GM23338 (cell line): ENCODE results near the gene CASP10. TPM values are rescaled to one million over a fixed set of nuclear protein-coding genes. Genes with fewer than 3 reads are reported as not detected.

Experiments
- ATAC-seq: fragments of 200-7000 bp; cut with Tn5 transposase; 3 replicates; pipeline ENCODE4 v1.9.1; 2020
- DNase-seq: peaks from one replicate; pipeline ENCODE4 v3.0.0-alpha.2; 2015; ENCODE audit warnings: low spot score
- H2AFZ ChIP-seq: fragments of 200-600 bp; sonication (generic); 2 replicates; pipeline ENCODE4 v1.8.0; 2016; ENCODE audit warnings: antibody characterized with exemption, mild to moderate bottlenecking, moderate library complexity
- H3F3A ChIP-seq: fragments of 200-600 bp; sonication (generic); replicated peaks from 2 replicates; pipeline ENCODE4 v1.8.0; 2017; ENCODE audit warnings: antibody characterized with exemption, mixed run types, low read depth
- H3K27ac ChIP-seq: fragments of 200-600 bp; sonication (generic); 2 replicates; pipeline ENCODE4 v1.6.1; 2016; ENCODE audit warnings: low read depth
- H3K27me3 ChIP-seq: fragments of 200-600 bp; sonication (generic); 2 replicates; pipeline ENCODE4 v1.8.0; 2016; ENCODE audit warnings: mild to moderate bottlenecking, mixed run types, moderate library complexity; ENCODE audit not compliant: insufficient read depth
- H3K36me3 ChIP-seq: fragments of 200-600 bp; sonication (generic); 2 replicates; pipeline ENCODE4 v1.8.0; 2016; ENCODE audit warnings: mild to moderate bottlenecking; ENCODE audit not compliant: insufficient read depth
- H3K4me1 ChIP-seq: fragments of 200-600 bp; sonication (generic); 2 replicates; pipeline ENCODE4 v1.8.0; 2016; ENCODE audit warnings: mild to moderate bottlenecking, moderate library complexity; ENCODE audit not compliant: insufficient read depth
- H3K4me2 ChIP-seq: fragments of 200-600 bp; sonication (generic); 2 replicates; pipeline ENCODE4 v1.7.1; 2017; ENCODE audit warnings: mixed run types
- H3K4me3 ChIP-seq: fragments of 200-600 bp; sonication (generic); 2 replicates; pipeline ENCODE4 v1.6.1; 2016; ENCODE audit warnings: mixed run types
- H3K79me2 ChIP-seq: fragments of 200-600 bp; sonication (generic); replicated peaks from 2 replicates; pipeline ENCODE4 v1.8.0; 2017; ENCODE audit warnings: mild to moderate bottlenecking; ENCODE audit not compliant: insufficient read depth
- H3K9me2 ChIP-seq: fragments of 200-600 bp; sonication (generic); 2 replicates; pipeline ENCODE4 v1.8.0; 2017; ENCODE audit not compliant: insufficient read depth
- H4K20me1 ChIP-seq: fragments of 200-600 bp; sonication (generic); replicated peaks from 2 replicates; pipeline ENCODE4 v1.8.0; 2017; ENCODE audit warnings: mild to moderate bottlenecking; ENCODE audit not compliant: insufficient read depth
- H3K27ac Mint-ChIP-seq: 2 replicates; pipeline ENCODE4 v1.8.0; 2020; ENCODE audit warnings: inconsistent platforms, mild to moderate bottlenecking, moderate library complexity, mixed read lengths
- H3K27me3 Mint-ChIP-seq: 3 replicates; pipeline ENCODE4 v1.8.0; 2022; ENCODE audit warnings: low read depth, mild to moderate bottlenecking, moderate library complexity, mixed read lengths, inconsistent platforms; ENCODE audit not compliant: insufficient read depth, poor library complexity
- H3K36me3 Mint-ChIP-seq: 3 replicates; pipeline ENCODE4 v1.8.0; 2021; ENCODE audit warnings: low read depth, mild to moderate bottlenecking, inconsistent platforms, moderate library complexity, mixed read lengths
- H3K4me1 Mint-ChIP-seq: 3 replicates; pipeline ENCODE4 v1.8.0; 2020; ENCODE audit warnings: mild to moderate bottlenecking, inconsistent platforms, mixed read lengths
- H3K4me3 Mint-ChIP-seq: 3 replicates; pipeline ENCODE4 v1.8.0; 2021; ENCODE audit warnings: moderate library complexity, mild to moderate bottlenecking, inconsistent platforms, mixed read lengths
- H3K9me3 Mint-ChIP-seq: 3 replicates; pipeline ENCODE4 v1.8.0; 2020; ENCODE audit warnings: moderate library complexity, mild to moderate bottlenecking, inconsistent platforms, mixed read lengths
- CREB1 ChIP-seq: fragments of 250-450 bp; sonication (Bioruptor Pico); IDR thresholded peaks from 2 replicates; pipeline ENCODE4 v1.5.0; 2020; ENCODE audit warnings: low read depth, mild to moderate bottlenecking, moderate library complexity
- CTCF ChIP-seq, 2 experiments: fragments of 200-600 bp in 1 of 2; sonication (generic) in 1 of 2; conservative IDR thresholded peaks; 2 replicates each; pipeline versions ENCODE4 v1.5.1 to v1.6.1; 2016 to 2017; ENCODE audit warnings: antibody characterized with exemption in 2 of 2, low read depth in 2 of 2, mild to moderate bottlenecking in 2 of 2, moderate library complexity in 1 of 2
- EZH2 ChIP-seq: fragments of 200-600 bp; sonication (generic); IDR thresholded peaks from one replicate; pipeline ENCODE4 v1.8.0; 2017; ENCODE audit warnings: antibody characterized with exemption, mild to moderate bottlenecking, low read depth; ENCODE audit not compliant: unreplicated experiment
- EZH2phosphoT487 ChIP-seq: fragments of 200-600 bp; sonication (generic); IDR thresholded peaks from one replicate; pipeline ENCODE4 v1.8.1; 2018; ENCODE audit warnings: antibody characterized with exemption; ENCODE audit not compliant: unreplicated experiment
- JUNB ChIP-seq: IDR thresholded peaks from one replicate; pipeline ENCODE4 v1.6.1; 2016; ENCODE audit warnings: antibody characterized with exemption; ENCODE audit not compliant: unreplicated experiment
- NANOG ChIP-seq: IDR thresholded peaks from 2 replicates; pipeline ENCODE4 v1.6.1; 2016; ENCODE audit warnings: antibody characterized with exemption, borderline replicate concordance
- POLR2AphosphoS5 ChIP-seq: IDR thresholded peaks from 2 replicates; pipeline ENCODE4 v1.6.1; 2016; ENCODE audit warnings: antibody characterized with exemption, low read depth
- REST ChIP-seq: IDR thresholded peaks from one replicate; pipeline ENCODE4 v1.6.1; 2018; ENCODE audit warnings: antibody characterized with exemption; ENCODE audit not compliant: unreplicated experiment
- STAT1 ChIP-seq: IDR thresholded peaks from one replicate; pipeline ENCODE4 v1.6.1; 2016; ENCODE audit warnings: antibody characterized with exemption; ENCODE audit not compliant: unreplicated experiment
- ZNF114 ChIP-seq: fragments of 250-450 bp; sonication (Bioruptor Pico); IDR thresholded peaks from 2 replicates; pipeline ENCODE4 v1.5.0; 2020; ENCODE audit warnings: mild to moderate bottlenecking, moderate library complexity
- ZNF331 ChIP-seq: fragments of 250-450 bp; sonication (Bioruptor Pico); IDR thresholded peaks from 2 replicates; pipeline ENCODE4 v1.5.0; 2020; ENCODE audit warnings: low read depth, mild to moderate bottlenecking, moderate library complexity
- polyA plus RNA-seq: library from polyadenylated mRNA; unstranded; fragments of >200 nt; fragmentation: Nextera tagmentation; extraction: Ambion mirVana; gene quantifications from 2 replicates; pipeline ENCODE4 v1.2.1, GENCODE V29; 2016
- total RNA-seq: library from RNA; depleted of rRNA; stranded (reverse); fragments of >200 nt; shearing (Covaris generic); gene quantifications from 2 replicates; pipeline ENCODE4 v1.2.3, GENCODE V29; 2014
- TF ChIP-seq, protein P1 (sequence below): fragments of 250-450 bp; sonication (Bioruptor Pico); IDR thresholded peaks from 2 replicates; pipeline ENCODE4 v1.5.0; 2020; ENCODE audit warnings: mild to moderate bottlenecking, moderate library complexity
- TF ChIP-seq, protein P2 (sequence below): IDR thresholded peaks from 2 replicates; pipeline ENCODE4 v1.6.1; 2016; ENCODE audit warnings: antibody characterized with exemption

CASP10 gene
- total and polyA plus RNA-seq, 2 experiments from 2014 or later, result 1.9 to 3.5 TPM

GRCh38 chr2:201191132-201191875 lies 8.4 kb downstream of the CASP10 start:
- Mint-ChIP-seq H3K4me3 (no peak overlapping the region), H3K4me1 (no peaks in the 10 kb centered on the region), H3K9me3 (no peaks in the 10 kb centered on the region), H3K27me3 (peaks cover 3% of the 10 kb centered on the region), H3K36me3 (peaks cover 6% of the 10 kb centered on the region; the same call in 2 of the 3 replicates), H3K27ac (no peak overlapping the region)
- Histone ChIP-seq H3K4me2 (no peak overlapping the region), H4K20me1 (no peaks in the 10 kb centered on the region), H3K36me3 (no peaks in the 10 kb centered on the region), H3K4me1 (no peaks in the 10 kb centered on the region), H3K27me3 (no peaks in the 10 kb centered on the region), H3K4me3 (no peak overlapping the region), H2AFZ (no peak overlapping the region), H3K27ac (no peak overlapping the region), H3F3A (no peaks in the 10 kb centered on the region), H3K79me2 (no peaks in the 10 kb centered on the region), H3K9me2 (no peaks in the 10 kb centered on the region)
- TF ChIP-seq JUNB (no peak), STAT1 (no peak), REST (no peak), ZNF331 (CRISPR knock-in tag) (no peak), NANOG (no peak), POLR2AphosphoS5 (no peak), ZNF114 (no peak), CTCF (conservative IDR thresholded peaks at IDR 0.05; ENCODE audit: low read depth in 2 of 2) (no peak), EZH2phosphoT487 (no peak), CREB1 (no peak), EZH2 (no peak)
- TF ChIP-seq, protein P1, sequence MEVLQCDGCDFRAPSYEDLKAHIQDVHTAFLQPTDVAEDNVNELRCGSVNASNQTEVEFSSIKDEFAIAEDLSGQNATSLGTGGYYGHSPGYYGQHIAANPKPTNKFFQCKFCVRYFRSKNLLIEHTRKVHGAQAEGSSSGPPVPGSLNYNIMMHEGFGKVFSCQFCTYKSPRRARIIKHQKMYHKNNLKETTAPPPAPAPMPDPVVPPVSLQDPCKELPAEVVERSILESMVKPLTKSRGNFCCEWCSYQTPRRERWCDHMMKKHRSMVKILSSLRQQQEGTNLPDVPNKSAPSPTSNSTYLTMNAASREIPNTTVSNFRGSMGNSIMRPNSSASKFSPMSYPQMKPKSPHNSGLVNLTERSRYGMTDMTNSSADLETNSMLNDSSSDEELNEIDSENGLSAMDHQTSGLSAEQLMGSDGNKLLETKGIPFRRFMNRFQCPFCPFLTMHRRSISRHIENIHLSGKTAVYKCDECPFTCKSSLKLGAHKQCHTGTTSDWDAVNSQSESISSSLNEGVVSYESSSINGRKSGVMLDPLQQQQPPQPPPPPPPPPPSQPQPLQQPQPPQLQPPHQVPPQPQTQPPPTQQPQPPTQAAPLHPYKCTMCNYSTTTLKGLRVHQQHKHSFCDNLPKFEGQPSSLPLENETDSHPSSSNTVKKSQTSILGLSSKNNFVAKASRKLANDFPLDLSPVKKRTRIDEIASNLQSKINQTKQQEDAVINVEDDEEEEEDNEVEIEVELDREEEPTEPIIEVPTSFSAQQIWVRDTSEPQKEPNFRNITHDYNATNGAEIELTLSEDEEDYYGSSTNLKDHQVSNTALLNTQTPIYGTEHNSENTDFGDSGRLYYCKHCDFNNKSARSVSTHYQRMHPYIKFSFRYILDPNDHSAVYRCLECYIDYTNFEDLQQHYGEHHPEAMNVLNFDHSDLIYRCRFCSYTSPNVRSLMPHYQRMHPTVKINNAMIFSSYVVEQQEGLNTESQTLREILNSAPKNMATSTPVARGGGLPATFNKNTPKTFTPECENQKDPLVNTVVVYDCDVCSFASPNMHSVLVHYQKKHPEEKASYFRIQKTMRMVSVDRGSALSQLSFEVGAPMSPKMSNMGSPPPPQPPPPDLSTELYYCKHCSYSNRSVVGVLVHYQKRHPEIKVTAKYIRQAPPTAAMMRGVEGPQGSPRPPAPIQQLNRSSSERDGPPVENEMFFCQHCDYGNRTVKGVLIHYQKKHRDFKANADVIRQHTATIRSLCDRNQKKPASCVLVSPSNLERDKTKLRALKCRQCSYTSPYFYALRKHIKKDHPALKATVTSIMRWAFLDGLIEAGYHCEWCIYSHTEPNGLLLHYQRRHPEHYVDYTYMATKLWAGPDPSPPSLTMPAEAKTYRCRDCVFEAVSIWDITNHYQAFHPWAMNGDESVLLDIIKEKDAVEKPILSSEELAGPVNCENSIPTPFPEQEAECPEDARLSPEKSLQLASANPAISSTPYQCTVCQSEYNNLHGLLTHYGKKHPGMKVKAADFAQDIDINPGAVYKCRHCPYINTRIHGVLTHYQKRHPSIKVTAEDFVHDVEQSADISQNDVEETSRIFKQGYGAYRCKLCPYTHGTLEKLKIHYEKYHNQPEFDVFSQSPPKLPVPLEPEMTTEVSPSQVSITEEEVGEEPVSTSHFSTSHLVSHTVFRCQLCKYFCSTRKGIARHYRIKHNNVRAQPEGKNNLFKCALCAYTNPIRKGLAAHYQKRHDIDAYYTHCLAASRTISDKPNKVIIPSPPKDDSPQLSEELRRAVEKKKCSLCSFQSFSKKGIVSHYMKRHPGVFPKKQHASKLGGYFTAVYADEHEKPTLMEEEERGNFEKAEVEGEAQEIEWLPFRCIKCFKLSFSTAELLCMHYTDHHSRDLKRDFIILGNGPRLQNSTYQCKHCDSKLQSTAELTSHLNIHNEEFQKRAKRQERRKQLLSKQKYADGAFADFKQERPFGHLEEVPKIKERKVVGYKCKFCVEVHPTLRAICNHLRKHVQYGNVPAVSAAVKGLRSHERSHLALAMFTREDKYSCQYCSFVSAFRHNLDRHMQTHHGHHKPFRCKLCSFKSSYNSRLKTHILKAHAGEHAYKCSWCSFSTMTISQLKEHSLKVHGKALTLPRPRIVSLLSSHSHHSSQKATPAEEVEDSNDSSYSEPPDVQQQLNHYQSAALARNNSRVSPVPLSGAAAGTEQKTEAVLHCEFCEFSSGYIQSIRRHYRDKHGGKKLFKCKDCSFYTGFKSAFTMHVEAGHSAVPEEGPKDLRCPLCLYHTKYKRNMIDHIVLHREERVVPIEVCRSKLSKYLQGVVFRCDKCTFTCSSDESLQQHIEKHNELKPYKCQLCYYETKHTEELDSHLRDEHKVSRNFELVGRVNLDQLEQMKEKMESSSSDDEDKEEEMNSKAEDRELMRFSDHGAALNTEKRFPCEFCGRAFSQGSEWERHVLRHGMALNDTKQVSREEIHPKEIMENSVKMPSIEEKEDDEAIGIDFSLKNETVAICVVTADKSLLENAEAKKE (CRISPR knock-in tag), result no peak
- TF ChIP-seq, protein P2, sequence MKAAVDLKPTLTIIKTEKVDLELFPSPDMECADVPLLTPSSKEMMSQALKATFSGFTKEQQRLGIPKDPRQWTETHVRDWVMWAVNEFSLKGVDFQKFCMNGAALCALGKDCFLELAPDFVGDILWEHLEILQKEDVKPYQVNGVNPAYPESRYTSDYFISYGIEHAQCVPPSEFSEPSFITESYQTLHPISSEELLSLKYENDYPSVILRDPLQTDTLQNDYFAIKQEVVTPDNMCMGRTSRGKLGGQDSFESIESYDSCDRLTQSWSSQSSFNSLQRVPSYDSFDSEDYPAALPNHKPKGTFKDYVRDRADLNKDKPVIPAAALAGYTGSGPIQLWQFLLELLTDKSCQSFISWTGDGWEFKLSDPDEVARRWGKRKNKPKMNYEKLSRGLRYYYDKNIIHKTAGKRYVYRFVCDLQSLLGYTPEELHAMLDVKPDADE, result no peak
- ATAC-seq, result no peak
- DNase-seq, result no peak
